Endodermal cell (in vitro differentiated cells): Measurements from ENCODE around the gene WDHD1. TPM values are rescaled to one million over a fixed set of nuclear protein-coding genes. Genes with fewer than 3 reads are reported as not detected.

ENCODE experiments used
- DNase-seq: peaks from one replicate; pipeline ENCODE4 v3.0.0-alpha.2; 2017
- H3K27ac ChIP-seq: 2 replicates; pipeline ENCODE4 v1.5.1; 2013; ENCODE audit warnings: mild to moderate bottlenecking, low read depth, low read length, moderate library complexity
- H3K27me3 ChIP-seq: 2 replicates; pipeline ENCODE4 v1.6.1; 2013; ENCODE audit warnings: mild to moderate bottlenecking, low read length, moderate library complexity; ENCODE audit not compliant: insufficient read depth, control insufficient read depth, poor library complexity, severe bottlenecking
- H3K36me3 ChIP-seq: 2 replicates; pipeline ENCODE4 v1.7.0; 2013; ENCODE audit warnings: mild to moderate bottlenecking, low read length, moderate library complexity; ENCODE audit not compliant: control insufficient read depth, insufficient read depth
- H3K4me1 ChIP-seq: one replicate; pipeline ENCODE4 v1.7.0; 2013; ENCODE audit warnings: low read length; ENCODE audit not compliant: control insufficient read depth, insufficient read depth
- H3K4me3 ChIP-seq: 2 replicates; pipeline ENCODE4 v1.5.1; 2013; ENCODE audit warnings: mild to moderate bottlenecking, low read length, moderate library complexity
- H3K9ac ChIP-seq: 2 replicates; pipeline ENCODE4 v1.6.1; 2013; ENCODE audit warnings: mild to moderate bottlenecking, low read length, moderate library complexity; ENCODE audit not compliant: poor library complexity, severe bottlenecking; ENCODE audit errors: extremely low read depth
- H3K9me3 ChIP-seq: 2 replicates; pipeline ENCODE4 v1.6.1; 2013; ENCODE audit warnings: mild to moderate bottlenecking, low read length, moderate library complexity; ENCODE audit not compliant: control insufficient read depth
- H3K27ac Mint-ChIP-seq: 2 replicates; pipeline ENCODE4 v1.8.0; 2020; ENCODE audit warnings: mixed read lengths
- H3K27me3 Mint-ChIP-seq: 2 replicates; pipeline ENCODE4 v1.8.0; 2021; ENCODE audit warnings: mild to moderate bottlenecking, mixed read lengths; ENCODE audit not compliant: insufficient read depth
- H3K36me3 Mint-ChIP-seq: 2 replicates; pipeline ENCODE4 v1.8.0; 2020; ENCODE audit warnings: low read depth, mixed read lengths
- H3K4me1 Mint-ChIP-seq: 2 replicates; pipeline ENCODE4 v1.8.0; 2020; ENCODE audit warnings: mixed read lengths
- H3K4me3 Mint-ChIP-seq: 2 replicates; pipeline ENCODE4 v1.8.0; 2020; ENCODE audit warnings: mild to moderate bottlenecking, moderate library complexity, mixed read lengths
- H3K9me3 Mint-ChIP-seq: 2 replicates; pipeline ENCODE4 v1.8.0; 2020; ENCODE audit warnings: mild to moderate bottlenecking, mixed read lengths
- WGBS, 2 experiments: methylation state at CpG; one replicate each; pipeline versions ENCODE4 v1.1.5 to v1.1.7; 2013; ENCODE audit warnings: missing lambda C conversion rate in 2 of 2, mixed read lengths in 1 of 2; ENCODE audit not compliant: insufficient coverage in 1 of 2, insufficient read length in 1 of 2; 5-methylcytosine and 5-hydroxymethylcytosine counted together
- total RNA-seq, 2 donors: library from RNA; stranded (reverse); fragmentation: NEBNext Ultra II Directional in 1 of 2; extraction: Animal tissue kit (Norgen Biotek cat#: 25700) in 1 of 2; gene quantifications; 2 replicates in 1 of 2; 3 replicates in 1 of 2; pipeline ENCODE4 v1.2.1, GENCODE V29; 2021
- TF ChIP-seq, protein P1 (sequence below): fragments of 200-600 bp; sonication (generic); conservative IDR thresholded peaks from 2 replicates; pipeline ENCODE4 v1.5.0; 2021; ENCODE audit warnings: antibody characterized with exemption, mild to moderate bottlenecking

WDHD1 gene
- total RNA-seq, 2 donors from 2014 or later = 63.4 to 99.3 TPM

DNA sequence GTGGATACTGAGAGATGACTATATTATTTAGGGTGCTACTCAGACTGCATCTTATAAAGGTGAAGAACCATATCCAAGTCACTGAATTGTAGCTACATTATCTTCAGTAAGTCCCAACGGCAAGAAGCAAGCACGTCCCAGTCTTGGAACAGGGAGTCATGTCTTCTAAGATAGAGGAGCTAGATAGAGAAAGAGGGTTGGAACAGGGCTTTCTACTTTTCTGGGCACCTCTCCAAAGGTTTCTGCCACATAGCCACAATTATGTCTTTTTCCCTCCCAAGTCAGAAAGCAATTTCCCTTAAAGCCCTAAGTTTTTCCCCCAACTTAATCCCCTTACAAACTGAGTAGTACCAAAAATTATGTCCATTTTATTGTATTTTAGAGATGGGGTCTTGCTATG lies 47.0 kb upstream of the WDHD1 start:
- H3K4me3 ChIP-seq = no peak overlapping the region
- H3K4me1 Mint-ChIP-seq = peaks cover 15% of the 10 kb centered on the region
- DNase-seq = no peak
- TF ChIP-seq, protein P1, sequence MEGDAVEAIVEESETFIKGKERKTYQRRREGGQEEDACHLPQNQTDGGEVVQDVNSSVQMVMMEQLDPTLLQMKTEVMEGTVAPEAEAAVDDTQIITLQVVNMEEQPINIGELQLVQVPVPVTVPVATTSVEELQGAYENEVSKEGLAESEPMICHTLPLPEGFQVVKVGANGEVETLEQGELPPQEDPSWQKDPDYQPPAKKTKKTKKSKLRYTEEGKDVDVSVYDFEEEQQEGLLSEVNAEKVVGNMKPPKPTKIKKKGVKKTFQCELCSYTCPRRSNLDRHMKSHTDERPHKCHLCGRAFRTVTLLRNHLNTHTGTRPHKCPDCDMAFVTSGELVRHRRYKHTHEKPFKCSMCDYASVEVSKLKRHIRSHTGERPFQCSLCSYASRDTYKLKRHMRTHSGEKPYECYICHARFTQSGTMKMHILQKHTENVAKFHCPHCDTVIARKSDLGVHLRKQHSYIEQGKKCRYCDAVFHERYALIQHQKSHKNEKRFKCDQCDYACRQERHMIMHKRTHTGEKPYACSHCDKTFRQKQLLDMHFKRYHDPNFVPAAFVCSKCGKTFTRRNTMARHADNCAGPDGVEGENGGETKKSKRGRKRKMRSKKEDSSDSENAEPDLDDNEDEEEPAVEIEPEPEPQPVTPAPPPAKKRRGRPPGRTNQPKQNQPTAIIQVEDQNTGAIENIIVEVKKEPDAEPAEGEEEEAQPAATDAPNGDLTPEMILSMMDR = no peak
- H3K27me3 Mint-ChIP-seq = no peaks in the 10 kb centered on the region
- 95% methylated on average over 2 of the region's 2 CpGs; no CpG with 5 or more reads in 1 of the 2 experiments for WGBS, 2 experiments
- no peaks in the 10 kb centered on the region for H3K9me3 Mint-ChIP-seq
- no peaks in the 10 kb centered on the region for H3K9me3 ChIP-seq
- H3K27ac Mint-ChIP-seq = no peak overlapping the region
- H3K9ac ChIP-seq = no peak overlapping the region
- no peak overlapping the region for H3K4me3 Mint-ChIP-seq
- H3K27me3 ChIP-seq = no peaks in the 10 kb centered on the region
- H3K36me3 Mint-ChIP-seq = no peaks in the 10 kb centered on the region
- H3K27ac ChIP-seq = no peak overlapping the region
- H3K36me3 ChIP-seq = peaks cover 5% of the 10 kb centered on the region
- H3K4me1 ChIP-seq = peaks cover 6% of the 10 kb centered on the region

DNA sequence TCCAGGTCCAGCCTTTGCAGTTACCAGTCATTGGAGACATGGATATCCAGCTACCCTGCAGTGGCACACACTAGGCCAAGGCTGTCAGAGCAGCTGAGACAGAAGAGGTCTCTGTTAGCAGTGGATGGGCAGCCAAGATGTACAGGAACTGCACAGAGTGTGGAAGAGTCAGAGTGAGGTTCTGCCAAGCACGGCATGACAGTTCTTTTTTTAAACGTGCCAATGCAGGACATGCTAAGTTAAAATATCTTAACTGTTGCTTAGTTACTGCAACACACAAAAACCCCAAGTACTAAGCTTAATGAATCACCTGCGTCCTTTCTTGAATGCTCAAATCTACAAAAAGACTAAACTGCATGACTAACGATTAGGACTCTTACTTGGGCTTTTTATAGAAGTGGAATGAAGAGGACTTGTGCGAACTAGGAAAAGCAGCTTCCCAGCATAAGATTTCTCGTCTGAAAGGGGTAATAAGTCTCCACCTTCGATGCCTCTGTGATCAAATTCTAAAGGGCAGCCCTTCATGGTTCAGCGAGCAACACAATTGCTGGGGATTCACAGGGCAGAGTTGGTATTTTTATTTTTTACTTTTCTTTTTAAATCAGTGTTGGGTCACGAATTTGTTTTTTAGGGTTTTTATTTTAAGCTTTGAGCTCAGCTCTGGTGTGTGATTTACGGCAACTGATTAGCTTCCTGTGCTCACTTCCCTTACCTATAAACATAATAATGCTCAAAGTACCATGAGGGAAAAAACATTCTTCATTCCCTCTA lies 45.2 kb upstream of the WDHD1 start:
- no peak overlapping the region for H3K27ac Mint-ChIP-seq
- WGBS, 2 experiments = 79 to 86% methylated on average over 9 to 10 of the region's 10 CpGs
- H3K9ac ChIP-seq = no peak overlapping the region

DNA sequence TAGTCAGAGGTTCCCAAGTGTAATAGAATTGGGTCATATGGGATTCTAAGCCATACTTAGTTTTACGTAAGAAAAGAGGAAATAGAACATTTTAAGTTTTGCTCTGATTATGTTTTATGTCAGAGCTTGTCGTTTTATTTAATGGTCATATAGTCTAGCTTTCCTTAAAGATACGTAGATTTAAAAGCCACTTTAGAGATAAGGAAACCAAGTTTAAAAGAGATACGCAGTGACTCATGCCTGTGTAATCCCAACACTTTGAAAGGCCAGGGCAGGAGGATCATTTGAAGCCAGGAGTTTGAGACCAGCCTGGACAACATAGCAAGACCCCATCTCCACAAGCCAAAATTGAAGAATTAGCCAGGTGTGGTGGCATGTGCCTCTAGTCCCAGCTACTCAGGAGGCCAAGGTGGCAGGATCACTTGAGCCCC lies 44.1 kb upstream of the WDHD1 start:
- H3K9ac ChIP-seq = no peak overlapping the region
- Mint-ChIP-seq H3K4me3 (no peak overlapping the region), H3K27me3 (no peaks in the 10 kb centered on the region), H3K4me1 (peaks cover 11% of the 10 kb centered on the region), H3K9me3 (no peaks in the 10 kb centered on the region), H3K27ac (no peak overlapping the region), H3K36me3 (peaks cover 17% of the 10 kb centered on the region)
- no peaks in the 10 kb centered on the region for H3K4me1 ChIP-seq
- TF ChIP-seq, protein P1 = no peak
- no peaks in the 10 kb centered on the region for H3K27me3 ChIP-seq
- no peak overlapping the region for H3K4me3 ChIP-seq
- H3K36me3 ChIP-seq = peaks cover 18% of the 10 kb centered on the region
- 93 to 94% methylated on average over 4 of the region's 4 CpGs for WGBS, 2 experiments
- no peak for DNase-seq
- no peak overlapping the region for H3K27ac ChIP-seq
- H3K9me3 ChIP-seq = no peaks in the 10 kb centered on the region

More for the DNA sequence above, 45.2 kb upstream of the WDHD1 start:
- Histone ChIP-seq H3K9me3 (no peaks in the 10 kb centered on the region), H3K27ac (peak overlapping the region; percentile 70), H3K4me1 (no peaks in the 10 kb centered on the region), H3K4me3 (no peak overlapping the region), H3K27me3 (no peaks in the 10 kb centered on the region), H3K36me3 (peaks cover 10% of the 10 kb centered on the region)
- H3K36me3 Mint-ChIP-seq = peaks cover 9% of the 10 kb centered on the region
- TF ChIP-seq, protein P1 = no peak
- peaks cover 13% of the 10 kb centered on the region for H3K4me1 Mint-ChIP-seq
- no peaks in the 10 kb centered on the region for H3K9me3 Mint-ChIP-seq
- DNase-seq = no peak
- no peaks in the 10 kb centered on the region for H3K27me3 Mint-ChIP-seq
- no peak overlapping the region for H3K4me3 Mint-ChIP-seq
